K562 (cell line): ENCODE measurements around the gene CD151. TPM values are rescaled to one million over a fixed set of nuclear protein-coding genes. Genes with fewer than 3 reads are reported as not detected.

ENCODE experiments used
- ATAC-seq: fragments of 200-7000 bp; cut with Tn5 transposase; 3 replicates; pipeline ENCODE4 v1.9.1; 2020; ENCODE audit warnings: moderate library complexity
- BruUV-seq: library from RNA; stranded (reverse); fragments of 400-500 nt; replicated peaks from 2 replicates; lab custom pipeline; 2021; lab: Mats Ljungman, UMichigan
- CTCF ChIA-PET: fragments of 300-600 bp; formaldehyde crosslinking; extraction: SDS; loops from one replicate; lab custom pipeline; 2021; ENCODE audit warnings: low intra/inter-chr PET ratio; lab: Yijun Ruan, JAX
- POLR2A ChIA-PET: fragments of 300-600, 350-650 bp; sonication (Branson Sonifier 250); formaldehyde crosslinking; extraction: SDS; loops from one replicate; lab custom pipeline; 2021; ENCODE audit warnings: antibody characterized with exemption, inconsistent platforms; lab: Yijun Ruan, JAX
- DNase-seq, 4 experiments: peaks; one replicate each; pipeline versions ENCODE4 v3.0.0 to v3.0.0-alpha.2; 2011 to 2018; ENCODE audit warnings: low spot score in 3 of 4, mixed read lengths in 3 of 4; ENCODE audit errors: extremely low read depth in 1 of 4
- FAIRE-seq: peaks from 2 replicates; lab custom pipeline; 2011; peaks lifted over from hg19 to GRCh38; lab: Jason Lieb, UNC
- H2AFZ ChIP-seq: 2 replicates; pipeline ENCODE4 v1.6.0; 2011; ENCODE audit warnings: low read depth, low read length, control low read depth, inconsistent platforms
- H3K27ac ChIP-seq: fragments of 200-600 bp; 3 replicates; pipeline ENCODE4 v1.8.0; 2011; ENCODE audit warnings: low read depth, mild to moderate bottlenecking, control low read depth, inconsistent platforms, low read length, moderate library complexity, mixed read lengths; ENCODE audit errors: extremely low read depth
- H3K27me3 ChIP-seq, 2 experiments: fragments of 300-600 bp in 1 of 2; 2 replicates in 1 of 2; 3 replicates in 1 of 2; pipeline versions ENCODE4 v1.6.0 to v1.8.0; 2011; ENCODE audit warnings: inconsistent platforms in 2 of 2, low read length in 2 of 2, mild to moderate bottlenecking in 1 of 2, mixed read lengths in 1 of 2, moderate library complexity in 1 of 2; ENCODE audit not compliant: control insufficient read depth in 2 of 2, insufficient read depth in 2 of 2
- H3K36me3 ChIP-seq: fragments of 300-600 bp; 3 replicates; pipeline ENCODE4 v1.8.0; 2011; ENCODE audit warnings: mild to moderate bottlenecking, low read length, inconsistent platforms; ENCODE audit not compliant: control insufficient read depth, insufficient read depth
- H3K4me1 ChIP-seq, 2 experiments: fragments of 200-600 bp in 1 of 2; replicated peaks in 1 of 2; 2 replicates in 1 of 2; 3 replicates in 1 of 2; pipeline versions ENCODE4 v1.5.1 to v1.8.0; 2011; ENCODE audit warnings: inconsistent platforms in 2 of 2, low read length in 2 of 2, mild to moderate bottlenecking in 1 of 2, mixed read lengths in 1 of 2, moderate library complexity in 1 of 2; ENCODE audit not compliant: control insufficient read depth in 2 of 2, insufficient read depth in 2 of 2
- H3K4me2 ChIP-seq: 2 replicates; pipeline ENCODE4 v1.6.1; 2011; ENCODE audit warnings: low read length, control low read depth, inconsistent platforms, mixed read lengths; ENCODE audit not compliant: insufficient read depth
- H3K4me3 ChIP-seq: fragments of 200-600 bp; sonication (generic), shearing (Covaris generic); 2 replicates; pipeline ENCODE4 v1.5.1; 2016; ENCODE audit warnings: control low read depth, inconsistent platforms
- H3K79me2 ChIP-seq: fragments of 200-600 bp; 3 replicates; pipeline ENCODE4 v1.8.0; 2011; ENCODE audit warnings: low read length, inconsistent platforms; ENCODE audit not compliant: control insufficient read depth, insufficient read depth
- H3K9ac ChIP-seq, 2 experiments: 2 replicates each; pipeline versions ENCODE4 v1.6.0 to v1.6.1; 2011; ENCODE audit warnings: low read depth in 2 of 2, low read length in 2 of 2, control low read depth in 1 of 2, inconsistent platforms in 1 of 2, mild to moderate bottlenecking in 1 of 2, mixed read lengths in 1 of 2; ENCODE audit not compliant: insufficient read depth in 1 of 2
- H3K9me1 ChIP-seq: one replicate; pipeline ENCODE4 v1.6.0; 2011; ENCODE audit warnings: inconsistent platforms, mild to moderate bottlenecking, low read length, moderate library complexity; ENCODE audit not compliant: control insufficient read depth, insufficient read depth
- H3K9me3 ChIP-seq: replicated peaks from 2 replicates; pipeline ENCODE4 v1.5.1; 2011; ENCODE audit warnings: low read depth, low read length, inconsistent platforms; ENCODE audit not compliant: control insufficient read depth, insufficient read depth
- H4K20me1 ChIP-seq: replicated peaks from 2 replicates; pipeline ENCODE4 v1.6.1; 2011; ENCODE audit warnings: low read length, inconsistent platforms, mixed read lengths; ENCODE audit not compliant: control insufficient read depth, insufficient read depth
- CCAR2 ChIP-seq: fragments of 200-400 bp; formaldehyde crosslinking; IDR thresholded peaks from 2 replicates; pipeline ENCODE4 v1.6.1; 2017; ENCODE audit warnings: mild to moderate bottlenecking, low read depth, low read length
- IFI16 ChIP-seq: fragments of 250-450 bp; sonication (Bioruptor Pico); IDR thresholded peaks from 2 replicates; pipeline ENCODE4 v2.1.2; 2022; ENCODE audit warnings: mild to moderate bottlenecking, inconsistent platforms
- NCOA2 ChIP-seq, 2 experiments: fragments of 450-650 bp; IDR thresholded peaks; 2 replicates each; pipeline ENCODE4 v1.6.1; 2018; ENCODE audit warnings: mild to moderate bottlenecking in 2 of 2, moderate library complexity in 1 of 2; ENCODE audit not compliant: partially characterized antibody in 2 of 2
- SNIP1 ChIP-seq: fragments of 450-650 bp; IDR thresholded peaks from 2 replicates; pipeline ENCODE4 v1.7.1; 2017; ENCODE audit warnings: low read depth, mild to moderate bottlenecking
- ZNF146 ChIP-seq: IDR thresholded peaks from one replicate; pipeline ENCODE4 v1.6.1; 2018; ENCODE audit warnings: missing compliant biosample characterization; ENCODE audit not compliant: unreplicated experiment
- ZNF445 ChIP-seq: fragments of 250-450 bp; sonication (Bioruptor Pico); IDR thresholded peaks from 2 replicates; pipeline ENCODE4 v1.4.0; 2020; ENCODE audit warnings: low read depth, mild to moderate bottlenecking, moderate library complexity
- WGBS: fragments of 100-300 bp; shearing (Covaris generic); methylation state at CpG from one replicate; pipeline ENCODE4 v1.1.6; 2016; ENCODE audit warnings: low coverage, mixed read lengths; ENCODE audit not compliant: insufficient coverage; ENCODE audit errors: missing lambda C conversion rate; 5-methylcytosine and 5-hydroxymethylcytosine counted together
- in situ Hi-C: fragments of 300-500 bp; cut with MboI; formaldehyde crosslinking; loops from 4 replicates; pipeline ENCODE4 v1.15.0; 2018; ENCODE audit warnings: inconsistent platforms, mixed read lengths
- intact Hi-C: fragments of 100-400 bp; cut with micrococcal nuclease; formaldehyde crosslinking; loops from 2 replicates; pipeline ENCODE4 v1.14.2; 2022
- polyA plus RNA-seq, 8 experiments: library from polyadenylated mRNA; depleted of rRNA in 4 of 8; stranded (reverse) in 5 of 8; unstranded in 3 of 8; fragments of >200 nt; fragmentation: Nextera tagmentation in 2 of 8; fragmentation: Illumina TruSeq in 1 of 8; extraction: Ambion mirVana in 2 of 8; extraction: Trizol in 1 of 8; gene quantifications; 2 replicates each; pipeline versions ENCODE4 v1.2.1 to v1.2.3, GENCODE V29; 2011 to 2014; ENCODE audit warnings: inconsistent platforms in 1 of 8, missing spikeins in 1 of 8
- total RNA-seq, 7 experiments: library from RNA; depleted of rRNA in 6 of 7; stranded (reverse); fragments of >200 nt in 6 of 7; fragmentation: Illumina TruSeq in 2 of 7; extraction: Trizol in 2 of 7; gene quantifications; 2 replicates each; pipeline versions ENCODE4 v1.2.1 to v1.2.3, GENCODE V29; 2011 to 2021; ENCODE audit warnings: low replicate concordance in 1 of 7
- TF ChIP-seq, protein P1 (sequence below): fragments of 450-650 bp; IDR thresholded peaks from 2 replicates; pipeline ENCODE4 v1.6.1; 2016; ENCODE audit warnings: borderline replicate concordance
- TF ChIP-seq, protein P2 (sequence below), 3 experiments: IDR thresholded peaks in 2 of 3; conservative IDR thresholded peaks in 1 of 3; 2 replicates each; pipeline ENCODE4 v1.5.1; 2011 to 2012; ENCODE audit warnings: low read length in 3 of 3, mild to moderate bottlenecking in 3 of 3, control low read depth in 2 of 3, improper control_type of control experiment in 1 of 3, inconsistent platforms in 1 of 3, low read depth in 1 of 3, mixed read lengths in 1 of 3, moderate library complexity in 1 of 3; ENCODE audit not compliant: insufficient read depth in 2 of 3
- TF ChIP-seq, protein P3 (sequence below): conservative IDR thresholded peaks from 2 replicates; pipeline ENCODE4 v1.6.1; 2011; ENCODE audit warnings: low read depth, mild to moderate bottlenecking, low read length; ENCODE audit not compliant: control insufficient read depth

Gene CD151
- total and polyA plus RNA-seq, 9 of the 15 experiments (the other 6 are each of a cell fraction or from before 2014, with no cell fraction given): 2.3 to 187 (median 140) TPM

DNA sequence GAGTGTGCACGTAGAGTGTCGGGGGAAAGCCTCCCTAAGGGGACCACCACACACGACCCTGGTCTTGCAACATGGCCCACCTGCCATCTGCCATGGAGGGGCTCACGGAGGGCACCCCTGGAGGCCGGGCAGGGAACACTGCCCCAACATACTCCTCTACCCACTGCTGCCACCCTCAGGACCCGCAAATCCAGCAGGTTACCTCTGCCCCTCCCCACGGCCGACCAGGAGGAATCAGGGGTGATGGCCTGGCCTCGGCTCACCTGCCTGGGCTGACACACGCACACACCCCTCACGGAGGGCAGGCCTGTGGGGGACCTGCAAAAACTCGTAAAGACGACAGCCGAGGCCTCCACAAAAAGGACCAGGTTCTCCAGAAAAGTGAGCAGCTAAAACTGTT is 47.7 kb downstream of the CD151 start:
- ATAC-seq (no peak), FAIRE-seq (no peak)
- in situ Hi-C loops: no loop called here
- Histone ChIP-seq H3K4me2 (no peak overlapping the region), H3K79me2 (no peaks in the 10 kb centered on the region), H3K9ac (no peak overlapping the region; a peak in 1 of 4 replicates), H3K9me1 (peaks cover 17% of the 10 kb centered on the region)
- TF ChIP-seq IFI16 (CRISPR knock-in tag) (no peak), ZNF445 (no peak), NCOA2 (IDR thresholded peaks at IDR 0.05; ENCODE audit: partially characterized antibody in 2 of 2) (no peak), ZNF146 (no peak), CCAR2 (no peak), SNIP1 (no peak)
- TF ChIP-seq, protein P1, sequence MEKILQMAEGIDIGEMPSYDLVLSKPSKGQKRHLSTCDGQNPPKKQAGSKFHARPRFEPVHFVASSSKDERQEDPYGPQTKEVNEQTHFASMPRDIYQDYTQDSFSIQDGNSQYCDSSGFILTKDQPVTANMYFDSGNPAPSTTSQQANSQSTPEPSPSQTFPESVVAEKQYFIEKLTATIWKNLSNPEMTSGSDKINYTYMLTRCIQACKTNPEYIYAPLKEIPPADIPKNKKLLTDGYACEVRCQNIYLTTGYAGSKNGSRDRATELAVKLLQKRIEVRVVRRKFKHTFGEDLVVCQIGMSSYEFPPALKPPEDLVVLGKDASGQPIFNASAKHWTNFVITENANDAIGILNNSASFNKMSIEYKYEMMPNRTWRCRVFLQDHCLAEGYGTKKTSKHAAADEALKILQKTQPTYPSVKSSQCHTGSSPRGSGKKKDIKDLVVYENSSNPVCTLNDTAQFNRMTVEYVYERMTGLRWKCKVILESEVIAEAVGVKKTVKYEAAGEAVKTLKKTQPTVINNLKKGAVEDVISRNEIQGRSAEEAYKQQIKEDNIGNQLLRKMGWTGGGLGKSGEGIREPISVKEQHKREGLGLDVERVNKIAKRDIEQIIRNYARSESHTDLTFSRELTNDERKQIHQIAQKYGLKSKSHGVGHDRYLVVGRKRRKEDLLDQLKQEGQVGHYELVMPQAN: no peak
- TF ChIP-seq, protein P2, sequence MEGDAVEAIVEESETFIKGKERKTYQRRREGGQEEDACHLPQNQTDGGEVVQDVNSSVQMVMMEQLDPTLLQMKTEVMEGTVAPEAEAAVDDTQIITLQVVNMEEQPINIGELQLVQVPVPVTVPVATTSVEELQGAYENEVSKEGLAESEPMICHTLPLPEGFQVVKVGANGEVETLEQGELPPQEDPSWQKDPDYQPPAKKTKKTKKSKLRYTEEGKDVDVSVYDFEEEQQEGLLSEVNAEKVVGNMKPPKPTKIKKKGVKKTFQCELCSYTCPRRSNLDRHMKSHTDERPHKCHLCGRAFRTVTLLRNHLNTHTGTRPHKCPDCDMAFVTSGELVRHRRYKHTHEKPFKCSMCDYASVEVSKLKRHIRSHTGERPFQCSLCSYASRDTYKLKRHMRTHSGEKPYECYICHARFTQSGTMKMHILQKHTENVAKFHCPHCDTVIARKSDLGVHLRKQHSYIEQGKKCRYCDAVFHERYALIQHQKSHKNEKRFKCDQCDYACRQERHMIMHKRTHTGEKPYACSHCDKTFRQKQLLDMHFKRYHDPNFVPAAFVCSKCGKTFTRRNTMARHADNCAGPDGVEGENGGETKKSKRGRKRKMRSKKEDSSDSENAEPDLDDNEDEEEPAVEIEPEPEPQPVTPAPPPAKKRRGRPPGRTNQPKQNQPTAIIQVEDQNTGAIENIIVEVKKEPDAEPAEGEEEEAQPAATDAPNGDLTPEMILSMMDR (IDR thresholded peaks at IDR 0.05 in 2 of 3, conservative IDR thresholded peaks at IDR 0.05 in 1 of 3; ENCODE audit: insufficient read depth in 2 of 3, low read depth in 1 of 3, low read length in 3 of 3): peak in 1 of 3 experiments; percentile 38; a peak in 3 of 6 replicates
- TF ChIP-seq, protein P3, sequence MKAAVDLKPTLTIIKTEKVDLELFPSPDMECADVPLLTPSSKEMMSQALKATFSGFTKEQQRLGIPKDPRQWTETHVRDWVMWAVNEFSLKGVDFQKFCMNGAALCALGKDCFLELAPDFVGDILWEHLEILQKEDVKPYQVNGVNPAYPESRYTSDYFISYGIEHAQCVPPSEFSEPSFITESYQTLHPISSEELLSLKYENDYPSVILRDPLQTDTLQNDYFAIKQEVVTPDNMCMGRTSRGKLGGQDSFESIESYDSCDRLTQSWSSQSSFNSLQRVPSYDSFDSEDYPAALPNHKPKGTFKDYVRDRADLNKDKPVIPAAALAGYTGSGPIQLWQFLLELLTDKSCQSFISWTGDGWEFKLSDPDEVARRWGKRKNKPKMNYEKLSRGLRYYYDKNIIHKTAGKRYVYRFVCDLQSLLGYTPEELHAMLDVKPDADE: no peak
- TF ChIP-seq, all 486 proteins: peak for 1
- no peaks in the 10 kb centered on the region for H3K27me3 ChIP-seq
- H3K36me3 ChIP-seq: peaks cover 65% of the 10 kb centered on the region; the same call in 2 of the 3 replicates
- BruUV-seq: no TSS peak
- POLR2A ChIA-PET: no interaction called here
- intact Hi-C loops: no loop called here
- H3K9me3 ChIP-seq: no peaks in the 10 kb centered on the region
- peaks cover 21% of the 10 kb centered on the region for H4K20me1 ChIP-seq
- H3K4me3 ChIP-seq: no peak overlapping the region
- no peak overlapping the region for H2AFZ ChIP-seq
- WGBS: 85% methylated on average over 14 of the region's 14 CpGs
- H3K4me1 ChIP-seq: peaks cover 26 to 59% of the 10 kb centered on the region in 2 experiments; a peak in 4 of 5 replicates
- CTCF ChIA-PET: no interaction called here
- no peak overlapping the region for H3K27ac ChIP-seq
- no peak for DNase-seq
